Endothelial cell of umbilical vein (primary cell): Measurements from ENCODE around the gene EIF3D. TPM values are rescaled to one million over a fixed set of nuclear protein-coding genes. Genes with fewer than 3 reads are reported as not detected.

Source experiments
- BruUV-seq: library from RNA; stranded (reverse); fragments of 400-500 nt; replicated peaks from 2 replicates; lab custom pipeline; 2021; lab: Mats Ljungman, UMichigan
- CTCF ChIA-PET: fragments of 300-600, 350-600 bp; sonication (Branson Sonifier 250); formaldehyde crosslinking; loops from one replicate; lab custom pipeline; 2021; ENCODE audit warnings: antibody characterized with exemption, inconsistent platforms; lab: Charles Lee
- POLR2A ChIA-PET: fragments of 300-600, 350-600 bp; sonication (Branson Sonifier 250); formaldehyde crosslinking; loops from one replicate; lab custom pipeline; 2021; ENCODE audit warnings: antibody characterized with exemption, inconsistent platforms; lab: Charles Lee
- DNase-seq: peaks from one replicate; pipeline ENCODE4 v3.0.0-alpha.2; 2011; ENCODE audit warnings: low read depth, low spot score
- FAIRE-seq: peaks from 2 replicates; lab custom pipeline; 2011; peaks lifted over from hg19 to GRCh38; lab: Jason Lieb, UNC
- H2AFZ ChIP-seq: 2 replicates; pipeline ENCODE4 v1.6.0; 2012; ENCODE audit warnings: low read depth, low read length, control low read depth, inconsistent platforms
- H3K27ac ChIP-seq: 2 replicates; pipeline ENCODE4 v1.5.1; 2011; ENCODE audit warnings: low read depth, mild to moderate bottlenecking, control low read depth, low read length, moderate library complexity; ENCODE audit not compliant: insufficient read depth
- H3K27me3 ChIP-seq, 2 experiments: 2 replicates each; pipeline versions ENCODE4 v1.6.0 to v1.6.1; 2011; ENCODE audit warnings: low read length in 2 of 2, mixed read lengths in 1 of 2; ENCODE audit not compliant: control insufficient read depth in 2 of 2, insufficient read depth in 2 of 2
- H3K36me3 ChIP-seq, 2 experiments: 2 replicates in 1 of 2; 3 replicates in 1 of 2; pipeline ENCODE4 v1.5.1; 2011; ENCODE audit warnings: low read length in 2 of 2, mild to moderate bottlenecking in 1 of 2, moderate library complexity in 1 of 2; ENCODE audit not compliant: control insufficient read depth in 2 of 2, insufficient read depth in 2 of 2; ENCODE audit errors: extremely low read depth in 1 of 2
- H3K4me1 ChIP-seq: 3 replicates; pipeline ENCODE4 v1.5.1; 2011; ENCODE audit warnings: mild to moderate bottlenecking, low read length; ENCODE audit not compliant: control insufficient read depth, insufficient read depth; ENCODE audit errors: extremely low read depth
- H3K4me2 ChIP-seq: 2 replicates; pipeline ENCODE4 v1.6.1; 2011; ENCODE audit warnings: low read length, control low read depth, mixed read lengths; ENCODE audit not compliant: insufficient read depth
- H3K4me3 ChIP-seq, 3 experiments: fragments of 200-600 bp in 1 of 3; sonication (generic), shearing (Covaris generic) in 1 of 3; replicated peaks in 1 of 3; 2 replicates each; pipeline ENCODE4 v1.5.1; 2011 to 2016; ENCODE audit warnings: control low read depth in 3 of 3, low read length in 3 of 3, mild to moderate bottlenecking in 2 of 3, inconsistent platforms in 1 of 3, low read depth in 1 of 3, moderate library complexity in 1 of 3; ENCODE audit not compliant: insufficient read depth in 1 of 3
- H3K79me2 ChIP-seq: 2 replicates; pipeline ENCODE4 v1.6.0; 2012; ENCODE audit warnings: low read length, inconsistent platforms; ENCODE audit not compliant: control insufficient read depth, insufficient read depth
- H3K9ac ChIP-seq: replicated peaks from 2 replicates; pipeline ENCODE3; 2011; ENCODE audit warnings: low read length, control low read depth; ENCODE audit not compliant: insufficient read depth; ENCODE audit errors: extremely low read depth
- H3K9me1 ChIP-seq: replicated peaks from 3 replicates; pipeline ENCODE4 v1.6.0; 2011; ENCODE audit warnings: mild to moderate bottlenecking, low read length; ENCODE audit not compliant: control insufficient read depth, insufficient read depth; ENCODE audit errors: extremely low read depth
- H3K9me3 ChIP-seq: replicated peaks from 2 replicates; pipeline ENCODE4 v1.5.1; 2012; ENCODE audit warnings: low read length, inconsistent platforms; ENCODE audit not compliant: control insufficient read depth, insufficient read depth
- H4K20me1 ChIP-seq: replicated peaks from 2 replicates; pipeline ENCODE3; 2011; ENCODE audit warnings: mild to moderate bottlenecking, low read length; ENCODE audit not compliant: control insufficient read depth, insufficient read depth; ENCODE audit errors: extremely low read depth
- CTCF ChIP-seq, 2 donors: IDR thresholded peaks; 1 replicate in 1 of 2; 2 replicates in 1 of 2; pipeline ENCODE4 v1.5.1; 2011; ENCODE audit warnings: low read length in 2 of 2, mild to moderate bottlenecking in 2 of 2, moderate library complexity in 2 of 2, control low read depth in 1 of 2, inconsistent platforms in 1 of 2, low read depth in 1 of 2; ENCODE audit not compliant: insufficient read depth in 1 of 2; ENCODE audit errors: extremely low read depth in 1 of 2
- EZH2 ChIP-seq: IDR thresholded peaks from 2 replicates; pipeline ENCODE4 v1.6.1; 2012; ENCODE audit warnings: borderline replicate concordance, low read depth, mild to moderate bottlenecking, moderate library complexity, low read length, inconsistent platforms; ENCODE audit not compliant: severe bottlenecking
- FOS ChIP-seq: IDR thresholded peaks from 2 replicates; pipeline ENCODE4 v1.6.1; 2011; ENCODE audit warnings: mild to moderate bottlenecking, low read length, moderate library complexity, borderline replicate concordance; ENCODE audit not compliant: insufficient read depth
- JUN ChIP-seq: IDR thresholded peaks from 2 replicates; pipeline ENCODE4 v1.6.1; 2011; ENCODE audit warnings: borderline replicate concordance, low read depth; ENCODE audit not compliant: insufficient read length, insufficient read depth
- MYC ChIP-seq: IDR thresholded peaks from one replicate; pipeline ENCODE4 v1.6.1; 2011; ENCODE audit warnings: mild to moderate bottlenecking, low read depth, low read length
- dilution Hi-C: fragments of 300-500 bp; cut with MboI; formaldehyde crosslinking; loops from one replicate; pipeline ENCODE4 v1.15.0; 2019; ENCODE audit warnings: low sequenced_read_pairs; ENCODE audit not compliant: extremely low pct_ligation_motif_present
- intact Hi-C: fragments of 100-400 bp; cut with micrococcal nuclease; formaldehyde crosslinking; loops from one replicate; pipeline ENCODE4 v1.10.0; 2022
- polyA plus RNA-seq, 4 experiments: library from polyadenylated mRNA; depleted of rRNA in 3 of 4; stranded (reverse) in 3 of 4; unstranded in 1 of 4; fragments of >200 nt; gene quantifications; 2 replicates each; pipeline versions ENCODE4 v1.2.1 to v1.2.3, GENCODE V29; 2011 to 2012; ENCODE audit warnings: missing spikeins in 1 of 4
- total RNA-seq: library from RNA; stranded (reverse); gene quantifications from 2 replicates; pipeline ENCODE4 v1.2.3, GENCODE V29; 2021

Gene EIF3D
- total and polyA plus RNA-seq, 2 donors (not counting 3 experiments of a cell fraction or from before 2014, with no cell fraction given), result 201 to 413 TPM

GRCh38 chr22:36564422-36565158, 35.6 kb upstream of the EIF3D start:
- POLR2A ChIA-PET, result no interaction called here
- Histone ChIP-seq H3K27me3 (peaks cover 5 to 9% of the 10 kb centered on the region in 2 experiments), H3K9me1 (no peaks in the 10 kb centered on the region), H3K27ac (no peak overlapping the region), H3K4me2 (no peak overlapping the region), H3K9me3 (no peaks in the 10 kb centered on the region), H3K36me3 (no peaks in the 10 kb centered on the region), H3K4me3 (no peak overlapping the region), H4K20me1 (no peaks in the 10 kb centered on the region), H3K4me1 (peaks cover 9% of the 10 kb centered on the region), H3K79me2 (no peaks in the 10 kb centered on the region), H3K9ac (no peak overlapping the region), H2AFZ (no peak overlapping the region)
- TF ChIP-seq CTCF (IDR thresholded peaks at IDR 0.05; ENCODE audit: extremely low read depth in 1 of 2, insufficient read depth in 1 of 2, low read depth in 1 of 2, low read length in 2 of 2) (no peak), EZH2 (peak; percentile 38)
- dilution Hi-C loops, result no loop called here
- no peak for FAIRE-seq
- intact Hi-C loops, result loop anchor here (10.0 kb wide), 1 partner anchor 420 kb away; no protein-coding TSS in a partner anchor
- DNase-seq, result no peak
- CTCF ChIA-PET, result no interaction called here
- BruUV-seq, result no TSS peak

- Histone ChIP-seq H3K9ac (no peak overlapping the region), H3K4me1 (peaks cover 9% of the 10 kb centered on the region), H3K4me2 (no peak overlapping the region), H3K79me2 (no peaks in the 10 kb centered on the region), H3K9me1 (no peaks in the 10 kb centered on the region), H4K20me1 (no peaks in the 10 kb centered on the region), H3K27me3 (peaks cover 5 to 9% of the 10 kb centered on the region in 2 experiments), H3K27ac (no peak overlapping the region), H3K4me3 (no peak overlapping the region), H2AFZ (no peak overlapping the region), H3K9me3 (no peaks in the 10 kb centered on the region), H3K36me3 (no peaks in the 10 kb centered on the region)
- no peak for FAIRE-seq
- BruUV-seq, result no TSS peak
- ChIA-PET POLR2A (no interaction called here), CTCF (interaction anchor here (1.0 kb wide), 1 partner anchor 210 kb away, joined by 5 read pairs; no protein-coding TSS in a partner anchor)
- dilution Hi-C loops (no loop called here), intact Hi-C loops (loop anchor here (10.0 kb wide), 1 partner anchor 421 kb away; no protein-coding TSS in a partner anchor)
- TF ChIP-seq MYC, result no peak
- TF ChIP-seq FOS, result no peak
- TF ChIP-seq JUN, result no peak
- no peak for DNase-seq
Observed at GRCh38 chr22:36563898-36564297, 34.9 kb upstream of the EIF3D start.
